Measurements from ENCODE around the gene DNAH9. TPM values are rescaled to one million over a fixed set of nuclear protein-coding genes. Genes with fewer than 3 reads are reported as not detected.

The DNAH9 gene
- total and polyA plus RNA-seq, 2 of the 8 experiments (the other 6 are each of a cell fraction or from before 2014, with no cell fraction given): 0.21 to 0.86 TPM

GRCh38 chr17:11807606-11808005 lies 209.3 kb downstream of the DNAH9 start (continued):
- TF ChIP-seq ATF2 (IDR thresholded peaks at IDR 0.05; ENCODE audit: low read length) (no peak), ZNF274 (IDR thresholded peaks at IDR 0.05; ENCODE audit: borderline replicate concordance, extremely low read depth, low read length) (no peak), SIRT6 (IDR thresholded peaks at IDR 0.05; ENCODE audit: low read length) (no peak), RBBP5 (IDR thresholded peaks at IDR 0.05; ENCODE audit: borderline replicate concordance, low read depth, low read length) (no peak)

Measured in H1 (cell line).